K562 (cell line): ENCODE results near the gene SNX9. TPM values are rescaled to one million over a fixed set of nuclear protein-coding genes. Genes with fewer than 3 reads are reported as not detected.

Experiments
- ARNT ChIP-seq, 2 experiments: fragments of 450-650 bp; IDR thresholded peaks; 2 replicates each; pipeline ENCODE4 v1.6.1; 2016; ENCODE audit warnings: mild to moderate bottlenecking in 1 of 2
- EP300 ChIP-seq: IDR thresholded peaks from 2 replicates; pipeline ENCODE4 v1.6.1; 2012; ENCODE audit warnings: low read length, improper control_type of control experiment
- HDAC3 ChIP-seq: fragments of 450-650 bp; IDR thresholded peaks from 2 replicates; pipeline ENCODE4 v1.6.1; 2018; ENCODE audit warnings: borderline replicate concordance, mild to moderate bottlenecking, moderate library complexity; ENCODE audit not compliant: partially characterized antibody
- HSF4 ChIP-seq: fragments of 250-450 bp; sonication (Bioruptor Pico); IDR thresholded peaks from 2 replicates; pipeline ENCODE4 v2.1.2; 2022; ENCODE audit warnings: mild to moderate bottlenecking, moderate library complexity, borderline replicate concordance
- JUNB ChIP-seq: fragments of 450-650 bp; formaldehyde crosslinking; conservative IDR thresholded peaks from 2 replicates; pipeline ENCODE4 v1.4.0; 2020; ENCODE audit warnings: mild to moderate bottlenecking
- MCM7 ChIP-seq, 2 experiments: fragments of 450-650 bp; IDR thresholded peaks; 2 replicates each; pipeline ENCODE4 v1.6.1; 2016 to 2018
- NCOA2 ChIP-seq, 2 experiments: fragments of 450-650 bp; IDR thresholded peaks; 2 replicates each; pipeline ENCODE4 v1.6.1; 2018; ENCODE audit warnings: mild to moderate bottlenecking in 2 of 2, moderate library complexity in 1 of 2; ENCODE audit not compliant: partially characterized antibody in 2 of 2
- NFIX ChIP-seq: fragments of 250-450 bp; sonication (Bioruptor Pico); IDR thresholded peaks from 2 replicates; pipeline ENCODE4 v1.4.0; 2020; ENCODE audit warnings: low read depth, mild to moderate bottlenecking, moderate library complexity
- NR2C1 ChIP-seq, 2 experiments: fragments of 450-650 bp; IDR thresholded peaks; 2 replicates each; pipeline ENCODE4 v1.6.1; 2017; ENCODE audit warnings: mild to moderate bottlenecking in 2 of 2, antibody characterized with exemption in 1 of 2, inconsistent platforms in 1 of 2, missing compliant biosample characterization in 1 of 2, missing genetic modification characterization in 1 of 2
- NR3C1 ChIP-seq: sonication (generic); formaldehyde crosslinking; IDR thresholded peaks from 2 replicates; pipeline ENCODE4 v1.8.1; 2022; ENCODE audit warnings: missing genetic modification reagents
- RBM14 ChIP-seq: fragments of 200-400 bp; formaldehyde crosslinking; IDR thresholded peaks from 2 replicates; pipeline ENCODE4 v1.6.1; 2018; ENCODE audit warnings: low read depth, mild to moderate bottlenecking, low read length, moderate library complexity, borderline replicate concordance; ENCODE audit not compliant: insufficient read depth
- RUNX1 ChIP-seq: sonication (generic); IDR thresholded peaks from 2 replicates; pipeline ENCODE4 v1.6.1; 2016; ENCODE audit warnings: antibody characterized with exemption, low read depth
- SETDB1 ChIP-seq: IDR thresholded peaks from one replicate; pipeline ENCODE4 v1.6.1; 2012; ENCODE audit warnings: low read length, control low read depth, inconsistent platforms
- SNRNP70 ChIP-seq: fragments of 200-400 bp; formaldehyde crosslinking; optimal IDR thresholded peaks from 2 replicates; pipeline ENCODE3; 2017; ENCODE audit warnings: low read depth, low read length
- TCFL5 ChIP-seq: fragments of 250-450 bp; sonication (Bioruptor Pico); conservative IDR thresholded peaks from 2 replicates; pipeline ENCODE4 v1.6.1; 2021; ENCODE audit warnings: mild to moderate bottlenecking, moderate library complexity, matching md5 sums
- ZNF12 ChIP-seq: sonication (generic); formaldehyde crosslinking; IDR thresholded peaks from 2 replicates; pipeline ENCODE4 v1.4.0; 2020; ENCODE audit warnings: mild to moderate bottlenecking, missing genetic modification reagents
- ZNF140 ChIP-seq: fragments of 250-450 bp; sonication (Bioruptor Pico); IDR thresholded peaks from 2 replicates; pipeline ENCODE4 v1.8.0; 2021; ENCODE audit warnings: moderate library complexity, mild to moderate bottlenecking, inconsistent platforms
- ZNF445 ChIP-seq: fragments of 250-450 bp; sonication (Bioruptor Pico); IDR thresholded peaks from 2 replicates; pipeline ENCODE4 v1.4.0; 2020; ENCODE audit warnings: low read depth, mild to moderate bottlenecking, moderate library complexity
- ZNF583 ChIP-seq: fragments of 250-450 bp; sonication (Bioruptor Pico); IDR thresholded peaks from 2 replicates; pipeline ENCODE4 v1.4.0; 2020
- ZNF717 ChIP-seq: fragments of 250-450 bp; sonication (Bioruptor Pico); IDR thresholded peaks from 2 replicates; pipeline ENCODE4 v1.5.0; 2021
- polyA plus RNA-seq, 8 experiments: library from polyadenylated mRNA; depleted of rRNA in 4 of 8; stranded (reverse) in 5 of 8; unstranded in 3 of 8; fragments of >200 nt; fragmentation: Nextera tagmentation in 2 of 8; fragmentation: Illumina TruSeq in 1 of 8; extraction: Ambion mirVana in 2 of 8; extraction: Trizol in 1 of 8; gene quantifications; 2 replicates each; pipeline versions ENCODE4 v1.2.1 to v1.2.3, GENCODE V29; 2011 to 2014; ENCODE audit warnings: inconsistent platforms in 1 of 8, missing spikeins in 1 of 8
- total RNA-seq, 7 experiments: library from RNA; depleted of rRNA in 6 of 7; stranded (reverse); fragments of >200 nt in 6 of 7; fragmentation: Illumina TruSeq in 2 of 7; extraction: Trizol in 2 of 7; gene quantifications; 2 replicates each; pipeline versions ENCODE4 v1.2.1 to v1.2.3, GENCODE V29; 2011 to 2021; ENCODE audit warnings: low replicate concordance in 1 of 7
- TF ChIP-seq, protein P1 (sequence below): fragments of 450-650 bp; IDR thresholded peaks from 2 replicates; pipeline ENCODE4 v1.6.1; 2016
- TF ChIP-seq, protein P2 (sequence below): IDR thresholded peaks from 2 replicates; pipeline ENCODE4 v1.6.1; 2011; ENCODE audit warnings: borderline replicate concordance, low read depth, mild to moderate bottlenecking, moderate library complexity, low read length; ENCODE audit not compliant: insufficient read depth, poor library complexity, severe bottlenecking
- TF ChIP-seq, protein P3 (sequence below): fragments of 450-650 bp; IDR thresholded peaks from 2 replicates; pipeline ENCODE4 v1.6.1; 2017; ENCODE audit warnings: antibody characterized with exemption, mild to moderate bottlenecking

SNX9 gene
- total and polyA plus RNA-seq, 9 of the 15 experiments (the other 6 are each of a cell fraction or from before 2014, with no cell fraction given): 6.0 to 81.7 (median 57.1) TPM

DNA sequence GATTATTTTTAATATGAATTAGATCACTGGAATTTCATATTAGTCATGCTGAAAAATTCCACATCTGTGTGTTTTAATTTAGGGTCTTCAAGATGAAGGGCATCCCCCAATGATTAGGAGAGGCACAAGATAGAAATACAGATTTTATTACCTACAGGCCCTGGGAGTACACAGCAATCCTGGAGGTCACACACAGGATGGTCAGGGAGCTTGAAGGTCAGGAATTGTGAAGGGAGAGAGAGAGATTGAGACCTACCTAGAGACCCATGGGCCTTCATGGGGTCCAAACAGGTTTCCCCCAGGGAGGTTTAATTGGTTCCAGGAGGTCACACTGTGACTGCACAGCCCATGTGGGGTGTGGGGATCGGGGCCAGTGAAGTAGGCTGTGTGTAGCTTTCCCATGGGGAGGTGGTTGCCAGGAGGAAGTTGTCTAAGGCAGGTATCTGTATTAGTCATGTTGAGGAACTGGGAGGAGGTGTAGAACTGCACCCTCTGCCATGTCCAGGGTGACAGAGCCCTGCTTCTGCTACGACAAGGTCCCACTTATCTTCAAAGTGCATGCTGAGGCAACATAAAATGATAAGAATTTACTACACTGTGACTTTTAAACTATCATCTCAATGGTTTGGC is 18.3 kb downstream of the SNX9 start (continued):
- TF ChIP-seq, protein P1, sequence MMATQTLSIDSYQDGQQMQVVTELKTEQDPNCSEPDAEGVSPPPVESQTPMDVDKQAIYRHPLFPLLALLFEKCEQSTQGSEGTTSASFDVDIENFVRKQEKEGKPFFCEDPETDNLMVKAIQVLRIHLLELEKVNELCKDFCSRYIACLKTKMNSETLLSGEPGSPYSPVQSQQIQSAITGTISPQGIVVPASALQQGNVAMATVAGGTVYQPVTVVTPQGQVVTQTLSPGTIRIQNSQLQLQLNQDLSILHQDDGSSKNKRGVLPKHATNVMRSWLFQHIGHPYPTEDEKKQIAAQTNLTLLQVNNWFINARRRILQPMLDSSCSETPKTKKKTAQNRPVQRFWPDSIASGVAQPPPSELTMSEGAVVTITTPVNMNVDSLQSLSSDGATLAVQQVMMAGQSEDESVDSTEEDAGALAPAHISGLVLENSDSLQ: peak; percentile 29; the same call in 1 of the 2 replicates
- TF ChIP-seq ZNF140 (CRISPR knock-in tag): no peak
- TF ChIP-seq ZNF12: no peak; the same call in 1 of the 2 replicates
- no peak for TF ChIP-seq TCFL5 (CRISPR knock-in tag)
- TF ChIP-seq SETDB1: no peak
- TF ChIP-seq NR3C1 (CRISPR knock-in tag): no peak
- no peak for TF ChIP-seq ZNF717 (CRISPR knock-in tag)
- TF ChIP-seq RUNX1: no peak
- TF ChIP-seq, protein P2, sequence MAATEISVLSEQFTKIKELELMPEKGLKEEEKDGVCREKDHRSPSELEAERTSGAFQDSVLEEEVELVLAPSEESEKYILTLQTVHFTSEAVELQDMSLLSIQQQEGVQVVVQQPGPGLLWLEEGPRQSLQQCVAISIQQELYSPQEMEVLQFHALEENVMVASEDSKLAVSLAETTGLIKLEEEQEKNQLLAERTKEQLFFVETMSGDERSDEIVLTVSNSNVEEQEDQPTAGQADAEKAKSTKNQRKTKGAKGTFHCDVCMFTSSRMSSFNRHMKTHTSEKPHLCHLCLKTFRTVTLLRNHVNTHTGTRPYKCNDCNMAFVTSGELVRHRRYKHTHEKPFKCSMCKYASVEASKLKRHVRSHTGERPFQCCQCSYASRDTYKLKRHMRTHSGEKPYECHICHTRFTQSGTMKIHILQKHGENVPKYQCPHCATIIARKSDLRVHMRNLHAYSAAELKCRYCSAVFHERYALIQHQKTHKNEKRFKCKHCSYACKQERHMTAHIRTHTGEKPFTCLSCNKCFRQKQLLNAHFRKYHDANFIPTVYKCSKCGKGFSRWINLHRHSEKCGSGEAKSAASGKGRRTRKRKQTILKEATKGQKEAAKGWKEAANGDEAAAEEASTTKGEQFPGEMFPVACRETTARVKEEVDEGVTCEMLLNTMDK: no peak
- no peak for TF ChIP-seq RBM14
- TF ChIP-seq NR2C1 (IDR thresholded peaks at IDR 0.05): no peak
- 0 out of 2 replicates have a peak, but pooled peaks have one; percentile 26 for TF ChIP-seq NR2C1 (tag; IDR thresholded peaks at IDR 0.05)
- TF ChIP-seq SNRNP70: no peak
- no peak for TF ChIP-seq MCM7 (IDR thresholded peaks at IDR 0.05)
- no peak for TF ChIP-seq NFIX
- peak; percentile 84 for TF ChIP-seq EP300
- no peak for TF ChIP-seq ARNT (IDR thresholded peaks at IDR 0.05)
- TF ChIP-seq ZNF583 (CRISPR knock-in tag): no peak
- TF ChIP-seq NCOA2 (IDR thresholded peaks at IDR 0.05; ENCODE audit: partially characterized antibody in 2 of 2): no peak
- no peak for TF ChIP-seq HSF4 (CRISPR knock-in tag)
- TF ChIP-seq HDAC3: no peak
- TF ChIP-seq ZNF445 (CRISPR knock-in tag): no peak
- no peak for TF ChIP-seq JUNB
- TF ChIP-seq, protein P3, sequence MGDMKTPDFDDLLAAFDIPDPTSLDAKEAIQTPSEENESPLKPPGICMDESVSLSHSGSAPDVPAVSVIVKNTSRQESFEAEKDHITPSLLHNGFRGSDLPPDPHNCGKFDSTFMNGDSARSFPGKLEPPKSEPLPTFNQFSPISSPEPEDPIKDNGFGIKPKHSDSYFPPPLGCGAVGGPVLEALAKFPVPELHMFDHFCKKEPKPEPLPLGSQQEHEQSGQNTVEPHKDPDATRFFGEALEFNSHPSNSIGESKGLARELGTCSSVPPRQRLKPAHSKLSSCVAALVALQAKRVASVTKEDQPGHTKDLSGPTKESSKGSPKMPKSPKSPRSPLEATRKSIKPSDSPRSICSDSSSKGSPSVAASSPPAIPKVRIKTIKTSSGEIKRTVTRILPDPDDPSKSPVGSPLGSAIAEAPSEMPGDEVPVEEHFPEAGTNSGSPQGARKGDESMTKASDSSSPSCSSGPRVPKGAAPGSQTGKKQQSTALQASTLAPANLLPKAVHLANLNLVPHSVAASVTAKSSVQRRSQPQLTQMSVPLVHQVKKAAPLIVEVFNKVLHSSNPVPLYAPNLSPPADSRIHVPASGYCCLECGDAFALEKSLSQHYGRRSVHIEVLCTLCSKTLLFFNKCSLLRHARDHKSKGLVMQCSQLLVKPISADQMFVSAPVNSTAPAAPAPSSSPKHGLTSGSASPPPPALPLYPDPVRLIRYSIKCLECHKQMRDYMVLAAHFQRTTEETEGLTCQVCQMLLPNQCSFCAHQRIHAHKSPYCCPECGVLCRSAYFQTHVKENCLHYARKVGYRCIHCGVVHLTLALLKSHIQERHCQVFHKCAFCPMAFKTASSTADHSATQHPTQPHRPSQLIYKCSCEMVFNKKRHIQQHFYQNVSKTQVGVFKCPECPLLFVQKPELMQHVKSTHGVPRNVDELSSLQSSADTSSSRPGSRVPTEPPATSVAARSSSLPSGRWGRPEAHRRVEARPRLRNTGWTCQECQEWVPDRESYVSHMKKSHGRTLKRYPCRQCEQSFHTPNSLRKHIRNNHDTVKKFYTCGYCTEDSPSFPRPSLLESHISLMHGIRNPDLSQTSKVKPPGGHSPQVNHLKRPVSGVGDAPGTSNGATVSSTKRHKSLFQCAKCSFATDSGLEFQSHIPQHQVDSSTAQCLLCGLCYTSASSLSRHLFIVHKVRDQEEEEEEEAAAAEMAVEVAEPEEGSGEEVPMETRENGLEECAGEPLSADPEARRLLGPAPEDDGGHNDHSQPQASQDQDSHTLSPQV: 0 out of 2 replicates have a peak, but pooled peaks have one; percentile 36
